ENCODE data around the gene PIK3R3. TPM values are rescaled to one million over a fixed set of nuclear protein-coding genes. Genes with fewer than 3 reads are reported as not detected.

Gene PIK3R3
- total and polyA plus RNA-seq, 9 of the 15 experiments (the other 6 are each of a cell fraction or from before 2014, with no cell fraction given), result 1.4 to 7.7 (median 4.6) TPM

DNA sequence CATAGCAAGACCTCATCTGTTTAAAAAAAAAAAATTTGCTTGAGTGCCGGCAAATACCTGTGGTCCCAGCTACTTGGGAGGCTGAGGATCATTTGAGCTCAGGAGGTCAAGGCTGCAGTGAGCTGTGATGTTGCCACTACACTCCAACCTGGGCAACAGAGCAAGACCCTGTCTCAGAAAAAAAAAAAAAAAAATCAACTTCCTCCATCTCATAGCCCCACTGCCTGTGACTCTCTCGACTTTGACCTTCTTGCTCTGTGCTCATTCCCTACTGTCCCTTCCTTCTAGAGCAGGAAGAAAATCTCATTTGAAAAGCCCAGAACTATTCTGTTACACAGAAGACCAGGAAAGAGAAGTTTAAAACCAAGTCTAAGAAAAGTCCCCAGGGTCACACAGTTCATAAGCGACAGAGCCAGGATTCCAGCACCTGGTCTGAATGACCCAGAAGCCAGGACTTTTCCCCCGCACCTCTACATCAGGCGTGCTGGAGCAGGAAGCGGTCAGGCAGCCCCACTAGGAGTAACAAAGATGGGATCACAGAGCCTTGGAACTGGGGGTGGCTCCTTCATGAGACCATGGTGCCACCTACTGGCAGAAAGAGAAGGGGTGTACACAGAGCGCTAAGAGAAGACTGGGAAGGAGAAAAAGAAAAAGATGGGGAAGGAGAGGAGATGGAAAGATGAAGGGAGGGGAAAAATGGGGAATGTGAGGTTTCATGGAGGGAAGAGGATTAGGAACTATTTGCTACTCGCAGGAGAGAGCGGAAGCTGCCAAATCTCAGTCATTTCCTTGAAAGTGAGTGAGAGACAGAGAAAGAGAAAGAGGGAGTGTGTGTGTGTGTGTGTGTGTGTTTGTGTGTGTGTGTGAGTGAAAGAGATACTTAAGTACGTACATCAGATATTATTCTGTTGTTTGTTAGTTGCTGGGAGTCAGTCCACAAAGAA, 47.0 kb upstream of the PIK3R3 start (continued):
- TF ChIP-seq, protein P1, sequence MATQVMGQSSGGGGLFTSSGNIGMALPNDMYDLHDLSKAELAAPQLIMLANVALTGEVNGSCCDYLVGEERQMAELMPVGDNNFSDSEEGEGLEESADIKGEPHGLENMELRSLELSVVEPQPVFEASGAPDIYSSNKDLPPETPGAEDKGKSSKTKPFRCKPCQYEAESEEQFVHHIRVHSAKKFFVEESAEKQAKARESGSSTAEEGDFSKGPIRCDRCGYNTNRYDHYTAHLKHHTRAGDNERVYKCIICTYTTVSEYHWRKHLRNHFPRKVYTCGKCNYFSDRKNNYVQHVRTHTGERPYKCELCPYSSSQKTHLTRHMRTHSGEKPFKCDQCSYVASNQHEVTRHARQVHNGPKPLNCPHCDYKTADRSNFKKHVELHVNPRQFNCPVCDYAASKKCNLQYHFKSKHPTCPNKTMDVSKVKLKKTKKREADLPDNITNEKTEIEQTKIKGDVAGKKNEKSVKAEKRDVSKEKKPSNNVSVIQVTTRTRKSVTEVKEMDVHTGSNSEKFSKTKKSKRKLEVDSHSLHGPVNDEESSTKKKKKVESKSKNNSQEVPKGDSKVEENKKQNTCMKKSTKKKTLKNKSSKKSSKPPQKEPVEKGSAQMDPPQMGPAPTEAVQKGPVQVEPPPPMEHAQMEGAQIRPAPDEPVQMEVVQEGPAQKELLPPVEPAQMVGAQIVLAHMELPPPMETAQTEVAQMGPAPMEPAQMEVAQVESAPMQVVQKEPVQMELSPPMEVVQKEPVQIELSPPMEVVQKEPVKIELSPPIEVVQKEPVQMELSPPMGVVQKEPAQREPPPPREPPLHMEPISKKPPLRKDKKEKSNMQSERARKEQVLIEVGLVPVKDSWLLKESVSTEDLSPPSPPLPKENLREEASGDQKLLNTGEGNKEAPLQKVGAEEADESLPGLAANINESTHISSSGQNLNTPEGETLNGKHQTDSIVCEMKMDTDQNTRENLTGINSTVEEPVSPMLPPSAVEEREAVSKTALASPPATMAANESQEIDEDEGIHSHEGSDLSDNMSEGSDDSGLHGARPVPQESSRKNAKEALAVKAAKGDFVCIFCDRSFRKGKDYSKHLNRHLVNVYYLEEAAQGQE (IDR thresholded peaks at IDR 0.05; ENCODE audit: borderline replicate concordance), result peak; percentile 95
- TF ChIP-seq, protein P1 (CRISPR knock-in tag; IDR thresholded peaks at IDR 0.05; ENCODE audit: low read depth), result no peak
- TF ChIP-seq MEF2D (tag; conservative IDR thresholded peaks at IDR 0.05; ENCODE audit: low read depth) (no peak), MCM7 (IDR thresholded peaks at IDR 0.05) (0 out of 4 replicates have a peak, but pooled peaks of 1 of the 2 experiments have one; percentile 83), JUND (IDR thresholded peaks at IDR 0.05; ENCODE audit: borderline replicate concordance, low read depth, low read length) (peak; percentile 59; the same call in 1 of the 2 replicates), JUND (tag; IDR thresholded peaks at IDR 0.05; ENCODE audit: borderline replicate concordance, low read depth, low read length) (peak; percentile 37; the same call in 1 of the 3 replicates)
- TF ChIP-seq, protein P2, sequence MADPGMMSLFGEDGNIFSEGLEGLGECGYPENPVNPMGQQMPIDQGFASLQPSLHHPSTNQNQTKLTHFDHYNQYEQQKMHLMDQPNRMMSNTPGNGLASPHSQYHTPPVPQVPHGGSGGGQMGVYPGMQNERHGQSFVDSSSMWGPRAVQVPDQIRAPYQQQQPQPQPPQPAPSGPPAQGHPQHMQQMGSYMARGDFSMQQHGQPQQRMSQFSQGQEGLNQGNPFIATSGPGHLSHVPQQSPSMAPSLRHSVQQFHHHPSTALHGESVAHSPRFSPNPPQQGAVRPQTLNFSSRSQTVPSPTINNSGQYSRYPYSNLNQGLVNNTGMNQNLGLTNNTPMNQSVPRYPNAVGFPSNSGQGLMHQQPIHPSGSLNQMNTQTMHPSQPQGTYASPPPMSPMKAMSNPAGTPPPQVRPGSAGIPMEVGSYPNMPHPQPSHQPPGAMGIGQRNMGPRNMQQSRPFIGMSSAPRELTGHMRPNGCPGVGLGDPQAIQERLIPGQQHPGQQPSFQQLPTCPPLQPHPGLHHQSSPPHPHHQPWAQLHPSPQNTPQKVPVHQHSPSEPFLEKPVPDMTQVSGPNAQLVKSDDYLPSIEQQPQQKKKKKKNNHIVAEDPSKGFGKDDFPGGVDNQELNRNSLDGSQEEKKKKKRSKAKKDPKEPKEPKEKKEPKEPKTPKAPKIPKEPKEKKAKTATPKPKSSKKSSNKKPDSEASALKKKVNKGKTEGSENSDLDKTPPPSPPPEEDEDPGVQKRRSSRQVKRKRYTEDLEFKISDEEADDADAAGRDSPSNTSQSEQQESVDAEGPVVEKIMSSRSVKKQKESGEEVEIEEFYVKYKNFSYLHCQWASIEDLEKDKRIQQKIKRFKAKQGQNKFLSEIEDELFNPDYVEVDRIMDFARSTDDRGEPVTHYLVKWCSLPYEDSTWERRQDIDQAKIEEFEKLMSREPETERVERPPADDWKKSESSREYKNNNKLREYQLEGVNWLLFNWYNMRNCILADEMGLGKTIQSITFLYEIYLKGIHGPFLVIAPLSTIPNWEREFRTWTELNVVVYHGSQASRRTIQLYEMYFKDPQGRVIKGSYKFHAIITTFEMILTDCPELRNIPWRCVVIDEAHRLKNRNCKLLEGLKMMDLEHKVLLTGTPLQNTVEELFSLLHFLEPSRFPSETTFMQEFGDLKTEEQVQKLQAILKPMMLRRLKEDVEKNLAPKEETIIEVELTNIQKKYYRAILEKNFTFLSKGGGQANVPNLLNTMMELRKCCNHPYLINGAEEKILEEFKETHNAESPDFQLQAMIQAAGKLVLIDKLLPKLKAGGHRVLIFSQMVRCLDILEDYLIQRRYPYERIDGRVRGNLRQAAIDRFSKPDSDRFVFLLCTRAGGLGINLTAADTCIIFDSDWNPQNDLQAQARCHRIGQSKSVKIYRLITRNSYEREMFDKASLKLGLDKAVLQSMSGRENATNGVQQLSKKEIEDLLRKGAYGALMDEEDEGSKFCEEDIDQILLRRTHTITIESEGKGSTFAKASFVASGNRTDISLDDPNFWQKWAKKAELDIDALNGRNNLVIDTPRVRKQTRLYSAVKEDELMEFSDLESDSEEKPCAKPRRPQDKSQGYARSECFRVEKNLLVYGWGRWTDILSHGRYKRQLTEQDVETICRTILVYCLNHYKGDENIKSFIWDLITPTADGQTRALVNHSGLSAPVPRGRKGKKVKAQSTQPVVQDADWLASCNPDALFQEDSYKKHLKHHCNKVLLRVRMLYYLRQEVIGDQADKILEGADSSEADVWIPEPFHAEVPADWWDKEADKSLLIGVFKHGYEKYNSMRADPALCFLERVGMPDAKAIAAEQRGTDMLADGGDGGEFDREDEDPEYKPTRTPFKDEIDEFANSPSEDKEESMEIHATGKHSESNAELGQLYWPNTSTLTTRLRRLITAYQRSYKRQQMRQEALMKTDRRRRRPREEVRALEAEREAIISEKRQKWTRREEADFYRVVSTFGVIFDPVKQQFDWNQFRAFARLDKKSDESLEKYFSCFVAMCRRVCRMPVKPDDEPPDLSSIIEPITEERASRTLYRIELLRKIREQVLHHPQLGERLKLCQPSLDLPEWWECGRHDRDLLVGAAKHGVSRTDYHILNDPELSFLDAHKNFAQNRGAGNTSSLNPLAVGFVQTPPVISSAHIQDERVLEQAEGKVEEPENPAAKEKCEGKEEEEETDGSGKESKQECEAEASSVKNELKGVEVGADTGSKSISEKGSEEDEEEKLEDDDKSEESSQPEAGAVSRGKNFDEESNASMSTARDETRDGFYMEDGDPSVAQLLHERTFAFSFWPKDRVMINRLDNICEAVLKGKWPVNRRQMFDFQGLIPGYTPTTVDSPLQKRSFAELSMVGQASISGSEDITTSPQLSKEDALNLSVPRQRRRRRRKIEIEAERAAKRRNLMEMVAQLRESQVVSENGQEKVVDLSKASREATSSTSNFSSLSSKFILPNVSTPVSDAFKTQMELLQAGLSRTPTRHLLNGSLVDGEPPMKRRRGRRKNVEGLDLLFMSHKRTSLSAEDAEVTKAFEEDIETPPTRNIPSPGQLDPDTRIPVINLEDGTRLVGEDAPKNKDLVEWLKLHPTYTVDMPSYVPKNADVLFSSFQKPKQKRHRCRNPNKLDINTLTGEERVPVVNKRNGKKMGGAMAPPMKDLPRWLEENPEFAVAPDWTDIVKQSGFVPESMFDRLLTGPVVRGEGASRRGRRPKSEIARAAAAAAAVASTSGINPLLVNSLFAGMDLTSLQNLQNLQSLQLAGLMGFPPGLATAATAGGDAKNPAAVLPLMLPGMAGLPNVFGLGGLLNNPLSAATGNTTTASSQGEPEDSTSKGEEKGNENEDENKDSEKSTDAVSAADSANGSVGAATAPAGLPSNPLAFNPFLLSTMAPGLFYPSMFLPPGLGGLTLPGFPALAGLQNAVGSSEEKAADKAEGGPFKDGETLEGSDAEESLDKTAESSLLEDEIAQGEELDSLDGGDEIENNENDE (IDR thresholded peaks at IDR 0.05; ENCODE audit: low read depth, low read length), result no peak

Data from K562 (cell line).